ENCODE results near the gene NME4. TPM values are rescaled to one million over a fixed set of nuclear protein-coding genes. Genes with fewer than 3 reads are reported as not detected.
"Not testable (repeated sequence)": the region's sequence is repeated elsewhere in the genome, so short reads cannot be mapped to it uniquely, and the experiment has no call there.

The NME4 gene
- total RNA-seq, 1 experiment from 2014 or later: 179 TPM

DNA sequence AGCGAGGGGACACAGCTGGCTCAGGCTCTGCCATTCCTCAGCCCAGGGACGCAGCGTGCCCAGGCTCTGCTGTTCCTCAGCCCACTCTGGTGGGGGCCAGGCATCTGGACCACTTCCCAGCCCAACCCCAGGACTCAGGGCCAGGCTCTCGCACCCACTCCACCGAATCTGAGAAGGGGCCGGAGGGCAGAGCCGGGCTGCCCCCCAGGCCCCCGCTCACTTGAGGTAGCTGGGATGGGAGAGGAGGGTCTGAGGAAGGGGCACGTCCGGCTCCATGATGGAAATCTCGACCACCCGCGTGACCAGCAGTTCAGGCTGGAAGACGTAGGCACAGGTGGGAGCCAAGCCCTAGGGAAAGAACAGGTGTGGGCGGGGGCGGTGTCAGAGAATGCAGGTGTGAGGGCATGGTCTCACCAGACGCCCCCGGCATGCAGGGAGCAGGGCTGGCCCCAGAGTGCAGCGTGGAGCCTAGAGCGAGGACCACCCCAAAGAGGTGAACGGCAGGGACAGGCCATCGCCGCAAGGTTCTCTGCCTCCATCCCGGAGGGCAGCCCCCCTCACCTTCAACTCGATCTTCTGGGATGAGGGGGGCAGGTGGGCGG is 20.1 kb upstream of the NME4 start:
- no peak for DNase-seq (ENCODE audit: low spot score)

DNA sequence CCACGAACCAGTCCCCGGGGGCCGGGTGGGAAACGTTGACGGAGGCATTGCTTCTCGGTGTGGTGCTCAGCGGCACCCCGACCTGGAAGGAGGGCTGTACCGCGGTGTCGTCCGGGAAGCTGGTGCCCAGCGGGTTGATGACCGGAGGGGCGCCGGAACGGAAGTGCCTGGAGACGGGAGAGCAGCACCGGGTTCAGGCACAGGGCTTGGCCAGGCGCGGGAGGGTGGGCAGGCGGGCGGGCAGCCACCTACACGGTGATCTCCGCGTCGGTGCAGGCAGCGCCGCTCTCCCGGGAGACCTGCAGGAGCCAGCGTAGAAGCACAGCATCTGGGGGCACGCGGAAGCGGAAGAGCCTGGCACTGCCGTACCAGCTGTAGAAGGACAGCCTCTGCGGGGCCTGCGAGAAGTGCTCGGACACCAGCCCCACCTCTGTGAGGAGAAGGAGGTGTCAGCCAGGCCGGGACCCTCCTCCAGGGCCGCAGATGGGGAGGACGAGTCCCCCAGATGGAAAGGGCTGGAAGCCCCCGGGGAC is 19.5 kb upstream of the NME4 start:
- DNase-seq (ENCODE audit: low spot score): no peak

DNA sequence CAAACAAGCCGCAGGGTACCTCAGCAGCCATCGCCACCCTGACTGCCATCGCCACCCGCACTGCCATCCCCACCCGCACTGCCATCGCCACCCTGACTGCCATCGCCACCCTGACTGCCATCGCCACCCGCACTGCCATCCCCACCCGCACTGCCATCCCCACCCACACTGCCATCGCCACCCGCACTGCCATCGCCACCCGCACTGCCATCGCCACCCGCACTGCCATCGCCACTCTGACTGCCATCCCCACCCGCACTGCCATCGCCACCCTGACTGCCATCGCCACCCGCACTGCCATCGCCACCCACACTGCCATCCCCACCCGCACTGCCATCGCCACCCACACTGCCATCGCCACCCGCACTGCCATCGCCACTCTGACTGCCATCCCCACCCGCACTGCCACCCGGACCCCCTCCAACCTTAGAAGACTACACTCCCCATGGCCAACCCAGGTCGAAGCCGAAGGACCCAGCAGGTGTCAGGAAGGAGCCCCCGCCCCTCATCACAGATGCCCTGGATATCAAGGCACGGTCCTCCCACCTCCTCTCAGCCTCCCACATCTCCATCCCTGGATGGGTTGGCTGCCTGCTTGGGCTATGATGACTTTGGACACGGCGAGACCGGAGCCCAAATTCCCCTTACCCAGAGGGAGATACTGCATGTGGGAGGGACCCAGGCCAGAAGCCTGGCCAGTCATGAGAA is 18.7 kb upstream of the NME4 start:
- not testable (repeated sequence) for DNase-seq (ENCODE audit: low spot score)

DNA sequence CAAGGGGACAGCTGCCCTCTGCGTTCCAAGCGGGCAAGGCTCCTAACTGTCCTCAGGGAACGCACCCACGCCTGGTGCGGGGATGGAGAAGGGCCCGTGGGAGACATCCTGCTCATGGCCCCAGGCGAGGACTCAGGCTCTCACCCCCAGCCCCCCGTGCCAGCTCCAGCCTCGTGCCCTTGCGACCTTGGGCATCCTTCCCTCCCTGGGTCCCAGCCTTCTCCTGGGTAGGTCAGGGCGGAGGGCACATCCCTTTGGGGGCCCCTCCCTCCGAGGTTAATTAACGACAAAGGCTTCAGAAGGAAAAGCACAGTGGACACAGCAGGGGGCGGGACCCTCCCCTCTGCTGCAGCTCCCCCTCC is 18.2 kb upstream of the NME4 start:
- DNase-seq (ENCODE audit: low spot score): no peak

DNA sequence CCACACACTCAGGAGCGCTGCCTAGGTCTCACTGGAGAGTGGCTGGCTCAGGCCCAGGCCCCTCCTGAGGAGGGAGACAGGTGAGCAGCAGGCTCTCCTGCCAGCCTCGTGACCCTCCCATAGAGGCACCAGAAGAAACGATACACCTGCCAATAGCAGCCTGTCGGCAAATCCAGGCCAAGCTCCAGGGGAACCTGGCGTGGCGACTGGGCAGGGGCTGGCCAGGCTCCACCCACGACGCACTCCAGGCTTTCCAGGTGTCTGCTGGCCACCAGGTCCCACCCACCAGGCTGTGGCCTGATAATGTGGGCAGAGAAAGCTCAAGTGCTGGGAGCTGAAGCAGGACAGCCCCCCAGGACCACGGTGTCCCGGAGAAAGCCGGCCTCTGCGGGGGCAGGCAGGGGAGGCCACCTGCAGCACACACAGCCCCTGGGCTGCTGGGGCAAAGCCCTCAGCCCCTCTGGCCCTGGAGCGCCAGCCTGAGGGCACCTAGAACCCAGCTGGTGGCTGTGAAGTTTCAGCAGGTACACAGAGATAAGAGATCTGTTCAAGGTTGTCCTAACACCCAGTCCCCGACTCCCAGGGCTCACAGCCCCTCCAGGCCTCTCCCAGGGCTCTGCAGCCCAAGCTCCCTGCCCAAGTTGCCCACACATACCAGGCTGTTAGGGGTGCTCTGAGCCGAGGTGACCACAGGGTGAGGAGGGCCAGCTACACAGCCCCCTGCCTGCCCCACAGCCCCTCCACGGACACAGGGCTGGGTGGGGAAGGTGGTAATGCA is 17.6 kb upstream of the NME4 start:
- no peak for DNase-seq (ENCODE audit: low spot score)

DNA sequence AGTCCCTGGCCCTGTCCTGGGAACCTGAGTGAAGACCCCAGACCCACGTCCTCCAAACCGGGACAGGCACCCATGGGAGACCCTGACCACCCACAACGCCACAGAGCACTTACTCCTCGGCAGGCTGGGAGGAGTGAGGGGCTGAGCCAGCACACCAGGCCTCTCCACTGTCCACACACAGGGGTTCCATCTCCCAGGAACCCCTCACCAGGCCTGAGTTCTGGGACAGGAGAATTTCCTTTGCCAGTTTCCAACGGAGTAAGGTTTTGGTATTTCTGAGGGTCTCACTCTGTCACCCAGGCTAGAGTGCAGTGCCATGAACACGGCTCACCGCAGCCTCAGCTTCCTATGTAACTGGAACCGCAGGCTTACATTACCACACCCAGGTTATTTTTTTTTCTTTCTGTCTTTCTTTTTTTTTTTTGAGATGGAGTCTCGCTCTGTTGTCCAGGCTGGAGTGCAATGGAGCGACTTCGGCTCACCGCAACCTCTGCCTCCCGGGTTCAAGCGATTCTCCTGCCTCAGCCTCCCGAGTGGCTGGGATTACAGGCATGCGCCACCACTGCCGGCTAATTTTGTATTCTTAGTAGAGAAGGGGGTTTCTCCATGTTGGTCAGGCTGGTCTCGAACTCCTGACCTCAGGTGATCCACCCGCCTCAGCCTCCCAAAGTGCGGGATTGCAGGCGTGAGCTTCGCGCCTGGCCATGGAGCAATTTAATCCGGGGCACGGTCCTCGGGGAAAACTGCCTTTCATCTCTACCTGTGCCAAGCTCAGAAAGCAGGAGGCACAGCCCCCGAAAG is 16.8 kb upstream of the NME4 start:
- DNase-seq (ENCODE audit: low spot score): no peak

DNA sequence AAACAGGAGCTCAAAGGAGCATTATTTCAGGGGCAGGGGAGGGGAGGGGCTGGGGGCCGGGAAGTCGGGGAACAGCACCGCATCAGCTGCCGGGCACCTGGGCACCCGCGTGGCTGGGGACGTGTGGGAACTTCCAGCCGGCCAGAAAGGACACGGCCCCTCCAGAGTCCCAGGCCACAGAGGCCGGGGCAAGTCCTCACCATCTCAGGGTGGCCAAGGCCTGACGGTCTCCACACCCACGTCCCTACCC is 16.3 kb upstream of the NME4 start:
- DNase-seq (ENCODE audit: low spot score): no peak

DNA sequence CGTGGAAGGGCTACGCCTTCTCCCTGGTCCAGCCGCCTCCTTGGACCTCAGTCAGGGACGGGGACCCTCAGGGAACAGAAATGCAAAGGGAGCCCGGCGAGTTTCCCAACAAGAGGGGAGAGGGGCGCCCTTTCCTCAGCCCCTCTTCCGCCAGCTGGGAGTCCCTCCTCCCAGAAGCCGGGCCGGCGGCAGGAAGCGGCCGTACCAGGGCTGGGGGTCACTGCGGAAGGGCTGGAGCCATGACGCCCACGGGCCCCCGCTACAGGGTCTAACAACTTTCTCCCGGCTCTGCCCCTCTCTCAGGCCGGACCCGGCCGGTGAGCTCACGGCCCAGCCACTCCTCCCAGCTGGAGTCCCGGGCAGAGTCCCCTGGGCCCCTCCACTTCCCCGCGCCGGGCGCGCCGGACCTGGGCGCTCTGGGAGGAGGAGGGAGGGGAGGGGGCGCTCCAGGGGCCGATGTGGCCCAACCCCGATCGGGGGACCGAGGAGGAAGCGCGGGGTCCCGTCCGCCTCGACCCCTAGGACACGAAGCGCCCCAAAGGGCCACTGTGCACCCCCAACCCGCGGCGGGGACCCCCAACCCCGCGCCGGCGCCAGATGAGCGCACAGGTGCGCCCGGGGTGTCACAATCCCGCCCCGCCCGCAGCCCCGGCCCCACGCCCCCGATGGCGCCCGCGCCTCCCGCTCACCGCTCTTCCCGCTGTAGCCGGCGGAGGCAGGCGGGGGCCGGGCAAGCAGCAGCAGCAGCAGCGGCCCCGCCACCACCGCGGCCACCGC is 15.8 kb upstream of the NME4 start:
- DNase-seq (ENCODE audit: low spot score): no peak

DNA sequence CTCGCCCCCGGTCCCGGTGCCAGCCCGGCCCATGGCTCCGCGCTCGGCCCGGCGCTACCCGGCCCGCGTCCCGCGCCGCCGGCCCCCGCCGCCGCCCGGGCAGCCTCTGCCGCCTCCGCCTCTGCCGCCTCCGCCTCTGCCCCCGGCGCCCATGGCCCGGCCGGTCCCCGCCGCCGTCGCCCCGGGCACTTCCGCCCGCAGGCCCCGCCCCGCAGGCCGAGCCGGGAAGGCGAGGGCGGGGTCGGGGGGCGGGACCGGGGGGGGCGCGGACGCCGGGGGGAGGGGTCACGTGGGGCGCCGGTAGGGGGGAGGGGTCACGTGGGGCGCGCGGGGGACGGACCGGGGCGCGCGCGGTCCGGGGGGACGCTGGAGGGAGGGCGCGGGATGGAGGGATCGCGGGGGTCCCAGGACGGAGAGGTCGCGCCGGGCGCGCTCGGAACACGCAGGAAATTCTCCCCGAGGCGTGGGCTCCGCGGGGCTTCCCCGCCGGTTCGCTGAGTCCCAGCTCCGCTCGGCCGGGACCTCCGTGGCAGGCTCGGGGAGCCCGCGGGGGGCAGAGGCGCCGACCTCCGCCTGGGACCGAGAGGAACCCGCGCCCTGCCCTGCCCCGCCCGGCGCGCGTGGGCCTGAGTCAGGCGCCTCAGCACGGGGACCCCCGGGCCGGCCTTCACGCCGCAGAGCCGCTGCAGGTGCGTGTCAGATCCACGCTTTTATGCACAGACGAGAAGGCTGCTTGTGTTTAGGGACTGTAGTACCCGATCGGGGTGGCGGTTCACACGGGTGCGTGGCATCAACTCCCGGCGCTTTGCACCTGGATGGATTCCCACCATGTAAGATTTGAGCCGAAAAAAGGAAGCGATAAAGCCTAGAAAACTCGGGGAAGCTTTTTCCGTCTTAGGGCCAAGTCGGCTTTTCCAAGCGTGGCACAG is 14.9 kb upstream of the NME4 start, which contains the start of gene PGAP6:
TSS of gene PGAP6 (minus strand) at position 190 of the 929 bp plus-strand sequence. CDS start at position 33, 157 bp downstream.
- DNase-seq (ENCODE audit: low spot score): no peak

DNA sequence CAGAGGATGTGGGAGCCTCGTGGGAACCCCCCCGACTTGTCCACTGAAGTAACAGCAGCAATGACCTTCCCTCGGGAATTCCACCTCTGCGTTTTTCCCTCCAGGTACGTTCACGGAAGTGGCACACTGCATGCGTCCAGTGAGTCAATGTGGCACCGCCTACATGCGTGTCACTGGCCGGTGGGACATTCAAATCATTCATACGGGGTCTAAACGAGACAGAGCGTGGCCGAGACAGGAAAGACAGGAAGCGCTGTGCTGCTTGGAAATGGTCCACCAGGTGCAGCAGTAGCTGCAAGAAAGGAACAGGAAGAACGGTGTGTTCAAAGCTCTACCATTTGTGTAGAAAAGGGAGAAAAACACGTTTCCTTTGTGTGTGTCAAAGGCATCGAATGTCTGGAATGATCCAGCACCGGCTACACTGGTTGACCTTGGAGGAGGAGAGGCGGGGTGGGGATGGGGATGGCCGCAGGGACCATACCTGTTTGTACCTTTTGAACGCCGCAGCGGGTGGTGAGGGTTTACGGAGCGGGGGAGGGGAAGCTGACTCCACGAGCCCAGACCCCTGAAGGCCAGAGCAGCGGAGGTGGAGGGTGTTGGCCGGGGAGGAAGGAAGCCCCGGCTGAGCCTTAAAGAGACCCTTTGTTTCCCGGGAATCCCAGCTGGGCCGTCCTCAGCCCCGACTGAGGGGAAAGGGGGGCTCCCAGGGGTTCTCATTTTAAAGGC is 13.5 kb upstream of the NME4 start:
- no peak for DNase-seq (ENCODE audit: low spot score)

DNA sequence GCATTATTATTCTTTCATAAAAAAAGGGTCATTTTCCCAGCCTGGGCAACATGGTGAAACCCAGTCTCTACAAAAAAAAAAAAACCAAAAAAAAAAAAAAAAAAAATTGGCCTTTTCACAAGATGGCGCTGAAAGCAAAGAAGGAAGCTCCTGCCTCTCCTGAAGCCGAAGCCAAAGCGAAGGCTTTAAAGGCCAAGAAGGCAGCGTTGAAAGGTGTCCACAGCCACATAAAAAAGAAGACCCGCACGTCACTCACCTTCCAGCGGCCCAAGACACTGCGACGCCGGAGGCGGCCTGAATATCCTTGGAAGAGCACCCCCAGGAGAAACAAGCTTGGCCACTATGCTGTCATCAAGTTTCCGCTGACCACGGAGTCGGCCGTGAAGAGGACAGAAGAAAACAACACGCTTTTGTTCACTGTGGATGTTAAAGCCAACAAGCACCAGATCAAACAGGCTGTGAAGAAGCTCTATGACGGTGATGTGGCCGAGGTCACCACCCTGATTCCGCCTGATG is 10.3 kb upstream of the NME4 start:
- no peak for DNase-seq (ENCODE audit: low spot score)

DNA sequence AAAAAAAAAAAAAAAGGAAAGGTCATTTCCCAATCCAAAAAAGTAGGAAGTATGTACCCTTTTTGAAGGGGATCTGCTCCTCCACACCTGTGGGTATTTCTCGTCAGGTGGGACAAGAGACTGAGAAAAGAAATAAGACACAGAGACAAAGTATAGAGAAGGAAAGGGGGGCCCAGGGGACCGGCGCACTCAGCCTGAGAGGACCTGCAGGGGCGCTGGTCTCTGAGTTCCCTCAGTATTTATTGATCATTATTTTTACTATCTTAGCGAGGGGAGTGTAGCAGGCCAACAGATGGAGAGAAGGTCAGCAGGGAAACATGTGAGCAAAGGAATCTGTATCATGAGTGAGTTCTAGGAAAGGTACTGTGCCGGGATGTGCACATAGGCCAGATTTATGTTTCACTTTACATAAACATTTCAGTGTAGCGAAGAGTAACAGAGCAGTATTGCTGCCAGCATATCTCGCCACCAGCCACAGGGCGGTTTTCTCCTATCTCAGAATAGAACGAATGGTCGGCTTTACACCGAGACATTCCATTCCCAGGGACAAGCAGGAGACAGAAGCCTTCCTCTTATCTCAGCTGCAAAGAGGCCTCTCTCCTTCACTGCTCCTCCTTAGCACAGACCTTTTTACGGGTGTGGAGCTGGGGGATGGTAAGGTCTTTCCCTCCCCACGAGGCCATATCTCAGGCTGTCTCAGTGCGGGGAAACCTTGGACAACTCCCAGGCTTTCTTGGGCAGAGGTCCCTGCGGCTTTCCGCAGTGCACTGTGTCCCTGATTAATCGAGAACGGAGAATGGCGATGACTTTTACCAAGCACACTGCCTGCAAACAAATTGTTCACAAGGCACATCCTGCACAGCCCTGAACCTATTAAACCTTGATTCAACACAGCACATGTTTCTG is 9.0 kb upstream of the NME4 start:
- DNase-seq (ENCODE audit: low spot score): not testable (repeated sequence)

DNA sequence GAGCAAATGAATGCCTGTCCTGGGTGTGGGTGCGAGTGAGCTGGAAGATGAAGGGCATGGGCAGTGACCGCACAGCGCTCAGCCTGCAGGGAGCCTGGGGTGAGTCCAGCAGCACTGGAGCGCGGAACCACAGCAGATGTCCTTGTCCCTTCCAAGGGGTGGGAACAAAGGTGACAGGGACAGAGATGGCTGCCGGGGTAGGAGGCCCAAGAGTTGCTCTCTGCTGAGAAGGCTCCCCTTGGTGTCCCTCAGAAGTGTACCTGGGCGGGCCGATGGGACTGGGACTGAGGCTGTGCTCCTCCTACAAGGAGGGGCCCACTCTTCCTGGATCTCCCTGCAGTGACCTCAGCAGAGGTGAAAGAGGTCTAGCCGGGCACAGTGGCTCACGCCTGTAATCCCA is 7.6 kb upstream of the NME4 start:
- no peak for DNase-seq (ENCODE audit: low spot score)

DNA sequence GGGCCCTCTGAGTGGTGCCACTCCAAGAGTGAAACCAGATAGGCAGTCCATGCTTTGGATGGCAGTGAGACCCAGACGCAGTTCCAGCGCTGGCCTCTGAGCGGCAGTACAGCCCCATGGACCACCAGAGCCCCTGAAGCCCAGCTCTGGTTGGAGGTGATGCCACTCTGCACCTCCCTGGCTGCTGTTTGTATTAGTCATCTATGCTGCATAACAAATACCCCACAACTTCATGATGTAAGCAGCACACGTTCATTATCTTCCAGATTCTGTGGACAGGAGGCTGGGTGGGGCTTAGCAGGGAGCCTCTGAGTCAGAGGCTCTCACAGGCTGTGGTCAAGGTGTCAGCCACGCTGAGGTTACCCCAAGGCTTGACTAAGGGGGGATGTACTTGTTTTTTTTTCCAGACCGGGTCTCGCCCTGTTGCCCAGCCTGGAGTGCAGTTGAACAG is 5.1 kb upstream of the NME4 start:
- peak; percentile 68 for DNase-seq (ENCODE audit: low spot score)

DNA sequence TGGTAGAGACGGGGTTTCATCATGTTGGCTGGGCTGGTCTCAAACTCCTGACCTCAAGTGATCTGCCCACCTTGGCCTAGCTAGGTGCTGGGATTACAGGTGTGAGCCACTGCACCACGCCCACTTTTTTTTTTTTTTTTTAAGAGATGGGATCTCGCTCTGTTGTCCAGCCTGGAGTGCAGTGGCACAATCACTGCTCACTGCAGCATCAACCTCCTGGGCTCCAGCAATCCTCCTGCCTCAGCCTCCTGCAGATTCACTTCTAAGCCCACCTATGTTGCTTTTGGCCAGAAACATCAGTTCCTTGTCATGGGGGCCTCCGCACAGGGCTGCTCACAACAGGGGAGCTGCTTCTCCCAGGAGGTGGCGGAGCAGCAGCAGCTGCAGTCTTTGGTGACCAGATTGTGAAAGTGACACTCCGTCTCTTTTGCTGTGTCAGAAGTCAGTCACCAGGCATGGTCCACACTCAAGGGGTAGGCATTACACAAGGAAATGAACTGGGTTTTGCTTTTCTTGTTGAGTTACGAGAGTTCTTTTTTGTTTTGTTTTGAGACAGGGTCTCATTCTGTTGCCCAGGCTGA is 4.5 kb upstream of the NME4 start:
- DNase-seq (ENCODE audit: low spot score): no peak

DNA sequence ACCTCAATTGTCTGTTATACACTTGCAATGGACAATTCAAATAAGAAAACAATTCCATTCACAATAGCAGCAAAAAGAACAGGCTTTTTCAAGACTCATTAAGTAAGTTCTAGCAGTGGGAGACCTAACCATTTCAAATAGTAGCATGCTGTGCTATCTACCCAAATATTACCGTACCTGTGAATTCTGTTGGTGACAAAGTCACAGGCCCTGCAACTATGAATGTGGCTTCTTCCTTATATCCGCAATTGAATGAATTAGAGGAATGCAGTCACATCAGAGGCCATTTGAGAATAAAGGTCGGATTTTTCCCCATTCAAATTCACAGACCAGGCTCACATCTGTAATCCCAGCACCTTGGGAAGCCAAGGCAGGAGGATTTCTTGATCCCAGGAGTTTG is 800 bp upstream of the NME4 start:
- DNase-seq (ENCODE audit: low spot score): no peak

DNA sequence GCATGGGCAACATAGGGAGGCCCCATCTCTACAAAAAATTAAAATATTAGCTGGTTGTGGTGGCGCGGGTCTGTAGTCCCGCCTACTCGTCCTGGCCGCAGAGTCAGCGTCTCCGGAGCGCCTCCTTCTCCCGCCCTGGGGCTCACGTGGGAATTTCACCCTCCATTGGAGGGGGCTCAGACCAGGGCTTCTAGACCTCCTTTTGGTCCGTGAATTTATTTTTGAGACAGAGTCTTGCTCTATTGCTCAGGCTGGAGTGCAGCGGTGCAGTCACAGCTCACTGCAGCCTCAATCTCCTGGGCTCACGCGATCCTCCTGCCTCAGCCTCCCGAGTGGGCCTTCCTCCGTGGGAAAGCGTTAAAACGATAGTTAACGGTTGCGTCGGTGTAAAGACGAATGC is 394 bp upstream of the NME4 start:
- peak; percentile 42 for DNase-seq (ENCODE audit: low spot score)

All from A172 (cell line).